Cardiac muscle cell (in vitro differentiated cells and primary cell): ENCODE data around the gene SUGP2. TPM values are rescaled to one million over a fixed set of nuclear protein-coding genes. Genes with fewer than 3 reads are reported as not detected.

Source experiments
- DNase-seq, 2 donors: peaks; one replicate each; pipeline versions ENCODE4 v3.0.0 to v3.0.0-alpha.2; 2010 to 2017; ENCODE audit warnings: low read depth in 1 of 2, low spot score in 1 of 2
- H3K27ac ChIP-seq: fragments of 200-600 bp; sonication (generic); 2 replicates; pipeline ENCODE4 v1.5.1; 2016
- H3K27me3 ChIP-seq: fragments of 200-600 bp; sonication (generic); 2 replicates; pipeline ENCODE4 v1.6.0; 2016; ENCODE audit warnings: control low read depth
- H3K36me3 ChIP-seq: fragments of 200-600 bp; sonication (generic); 2 replicates; pipeline ENCODE4 v1.5.1; 2016; ENCODE audit warnings: control low read depth
- H3K4me1 ChIP-seq: fragments of 200-600 bp; sonication (generic); 2 replicates; pipeline ENCODE4 v1.8.1; 2017; ENCODE audit warnings: low read depth, mild to moderate bottlenecking, mixed run types
- H3K4me3 ChIP-seq: fragments of 200-600 bp; sonication (generic); 2 replicates; pipeline ENCODE4 v1.5.1; 2016; ENCODE audit warnings: mild to moderate bottlenecking
- H3K9me3 ChIP-seq: fragments of 200-600 bp; sonication (generic); 2 replicates; pipeline ENCODE4 v1.5.1; 2017; ENCODE audit warnings: low read depth, mild to moderate bottlenecking, control low read depth
- polyA plus RNA-seq: library from polyadenylated mRNA; unstranded; fragments of >200 nt; fragmentation: Nextera tagmentation; extraction: Ambion mirVana; gene quantifications from 2 replicates; pipeline ENCODE4 v1.2.1, GENCODE V29; 2016
- total RNA-seq: library from RNA; depleted of rRNA; stranded (reverse); fragments of >200 nt; gene quantifications from 2 replicates; pipeline ENCODE4 v1.2.3, GENCODE V29; 2016
- TF ChIP-seq, protein P1 (sequence below): IDR thresholded peaks from 2 replicates; pipeline ENCODE4 v1.5.1; 2012; ENCODE audit warnings: low read depth, mild to moderate bottlenecking, low read length

The SUGP2 gene
- total and polyA plus RNA-seq, 2 experiments from 2014 or later: 120 to 126 TPM

DNA sequence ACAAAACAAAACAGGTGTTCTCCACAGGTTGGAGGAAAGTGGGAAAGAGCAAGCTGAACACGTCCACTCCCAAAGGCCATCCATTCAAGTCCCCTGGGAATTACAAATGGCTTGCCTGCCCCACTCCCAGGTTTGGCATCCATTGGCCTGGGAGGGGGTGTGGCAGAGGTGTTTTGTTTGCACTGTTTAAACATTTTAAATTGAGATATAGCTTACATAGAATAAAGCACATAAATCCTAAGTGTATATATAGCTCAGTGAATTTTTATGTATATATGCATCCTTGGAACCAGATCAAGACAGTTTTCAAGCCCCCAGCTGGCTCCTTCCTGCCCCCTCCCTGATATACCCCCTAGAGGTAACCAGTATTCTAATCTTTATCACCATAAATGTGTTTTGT, 43.2 kb upstream of the SUGP2 start:
- no peak for DNase-seq
- TF ChIP-seq, protein P1, sequence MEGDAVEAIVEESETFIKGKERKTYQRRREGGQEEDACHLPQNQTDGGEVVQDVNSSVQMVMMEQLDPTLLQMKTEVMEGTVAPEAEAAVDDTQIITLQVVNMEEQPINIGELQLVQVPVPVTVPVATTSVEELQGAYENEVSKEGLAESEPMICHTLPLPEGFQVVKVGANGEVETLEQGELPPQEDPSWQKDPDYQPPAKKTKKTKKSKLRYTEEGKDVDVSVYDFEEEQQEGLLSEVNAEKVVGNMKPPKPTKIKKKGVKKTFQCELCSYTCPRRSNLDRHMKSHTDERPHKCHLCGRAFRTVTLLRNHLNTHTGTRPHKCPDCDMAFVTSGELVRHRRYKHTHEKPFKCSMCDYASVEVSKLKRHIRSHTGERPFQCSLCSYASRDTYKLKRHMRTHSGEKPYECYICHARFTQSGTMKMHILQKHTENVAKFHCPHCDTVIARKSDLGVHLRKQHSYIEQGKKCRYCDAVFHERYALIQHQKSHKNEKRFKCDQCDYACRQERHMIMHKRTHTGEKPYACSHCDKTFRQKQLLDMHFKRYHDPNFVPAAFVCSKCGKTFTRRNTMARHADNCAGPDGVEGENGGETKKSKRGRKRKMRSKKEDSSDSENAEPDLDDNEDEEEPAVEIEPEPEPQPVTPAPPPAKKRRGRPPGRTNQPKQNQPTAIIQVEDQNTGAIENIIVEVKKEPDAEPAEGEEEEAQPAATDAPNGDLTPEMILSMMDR: no peak
- no peak overlapping the region for H3K27ac ChIP-seq
- no peaks in the 10 kb centered on the region for H3K4me1 ChIP-seq
- H3K36me3 ChIP-seq: no peaks in the 10 kb centered on the region
- no peaks in the 10 kb centered on the region for H3K27me3 ChIP-seq
- no peaks in the 10 kb centered on the region for H3K9me3 ChIP-seq
- H3K4me3 ChIP-seq: no peak overlapping the region

GRCh38 chr19:19075126-19075525, 41.8 kb upstream of the SUGP2 start:
- DNase-seq: no peak
- TF ChIP-seq, protein P1: no peak
- Histone ChIP-seq H3K36me3 (no peaks in the 10 kb centered on the region), H3K27me3 (no peaks in the 10 kb centered on the region), H3K27ac (no peak overlapping the region), H3K9me3 (no peaks in the 10 kb centered on the region), H3K4me1 (no peaks in the 10 kb centered on the region), H3K4me3 (no peak overlapping the region)

DNA sequence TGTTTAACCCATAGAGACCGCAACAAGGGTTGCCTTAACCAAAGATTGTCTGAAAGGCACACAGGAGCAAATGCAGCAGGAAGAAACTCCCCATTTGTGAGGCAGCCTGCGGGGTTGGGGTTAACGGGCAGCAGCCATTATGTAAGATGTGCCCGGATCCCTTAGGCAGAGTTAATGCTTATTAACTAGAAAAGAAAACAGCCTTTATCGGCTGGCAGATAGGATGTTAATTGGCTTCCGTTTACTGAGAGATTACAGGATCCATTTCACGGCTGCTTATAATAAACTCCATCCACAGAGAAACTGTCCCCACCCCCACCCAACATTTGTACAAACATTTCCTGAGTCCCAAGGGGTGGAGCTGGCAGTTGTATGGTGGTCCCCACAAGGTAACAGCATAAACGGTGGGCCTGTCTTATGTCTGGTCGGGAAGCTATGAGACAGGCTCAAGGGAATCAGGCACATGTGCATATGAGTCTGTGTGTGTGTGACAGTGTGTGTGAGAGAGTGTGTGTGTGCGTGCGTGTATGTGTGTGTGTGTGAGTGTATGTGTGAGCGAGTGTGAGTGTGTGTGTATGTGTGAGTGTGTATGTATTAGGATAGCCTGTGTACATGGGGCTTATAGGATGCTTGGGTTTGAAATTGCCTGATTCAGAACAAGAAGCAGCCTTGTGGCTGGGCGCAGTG, 41.0 kb upstream of the SUGP2 start:
- Histone ChIP-seq H3K27ac (no peak overlapping the region), H3K36me3 (no peaks in the 10 kb centered on the region), H3K4me3 (no peak overlapping the region), H3K9me3 (no peaks in the 10 kb centered on the region), H3K4me1 (no peaks in the 10 kb centered on the region), H3K27me3 (no peaks in the 10 kb centered on the region)
- DNase-seq: no peak
- TF ChIP-seq, protein P1: no peak

- Histone ChIP-seq H3K4me3 (no peak overlapping the region), H3K36me3 (no peaks in the 10 kb centered on the region), H3K27me3 (no peaks in the 10 kb centered on the region), H3K4me1 (no peaks in the 10 kb centered on the region), H3K27ac (no peak overlapping the region), H3K9me3 (no peaks in the 10 kb centered on the region)
- no peak for DNase-seq
- TF ChIP-seq, protein P1: no peak
Observed at GRCh38 chr19:19071897-19072296, 38.6 kb upstream of the SUGP2 start.

GRCh38 chr19:19068659-19069654, 35.6 kb upstream of the SUGP2 start:
- Histone ChIP-seq H3K4me1 (peaks cover 11% of the 10 kb centered on the region), H3K9me3 (no peaks in the 10 kb centered on the region), H3K4me3 (no peak overlapping the region), H3K27ac (no peak overlapping the region), H3K36me3 (no peaks in the 10 kb centered on the region), H3K27me3 (no peaks in the 10 kb centered on the region)
- TF ChIP-seq, protein P1: no peak
- no peak for DNase-seq
